ENCODE results near the gene ZMAT5. TPM values are rescaled to one million over a fixed set of nuclear protein-coding genes. Genes with fewer than 3 reads are reported as not detected.

ZMAT5 gene
- total and polyA plus RNA-seq, 9 of the 15 experiments (the other 6 are each of a cell fraction or from before 2014, with no cell fraction given) = 2.0 to 25.2 (median 11.9) TPM

DNA sequence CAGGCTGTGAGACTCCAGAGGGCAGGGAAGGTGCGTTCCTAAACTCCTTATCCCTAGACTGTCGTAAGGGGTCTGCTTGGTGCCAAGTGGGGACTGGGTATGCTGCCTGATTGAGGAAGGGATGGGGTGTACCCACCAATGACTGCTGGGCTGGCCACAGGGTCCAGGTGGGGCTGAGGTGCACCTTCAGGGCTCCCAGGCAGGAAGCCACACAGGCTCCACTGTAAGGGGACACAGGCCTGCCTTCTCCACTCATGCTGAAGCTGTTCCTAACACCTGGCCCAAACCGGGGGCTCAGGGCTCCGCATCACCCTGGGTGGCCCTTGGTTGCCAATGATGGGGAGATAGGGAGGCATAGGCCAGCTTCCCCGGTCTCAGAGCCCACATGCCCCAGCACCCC is 26.6 kb downstream of the ZMAT5 start:
- H3K9me1 ChIP-seq (ENCODE audit: control insufficient read depth, insufficient read depth, low read length) = no peaks in the 10 kb centered on the region
- FAIRE-seq (no peak), DNase-seq (ENCODE audit: extremely low read depth in 1 of 4, low spot score in 3 of 4) (no peak), ATAC-seq (no peak)
- H3K36me3 ChIP-seq (ENCODE audit: control insufficient read depth, insufficient read depth, low read length) = no peaks in the 10 kb centered on the region
- peaks cover 0 to 7% of the 10 kb centered on the region in 2 experiments; a peak in 2 of 5 replicates for H3K4me1 ChIP-seq (replicated peaks in 1 of 2; ENCODE audit: control insufficient read depth in 2 of 2, insufficient read depth in 2 of 2, low read length in 2 of 2)
- H4K20me1 ChIP-seq (replicated peaks; ENCODE audit: control insufficient read depth, insufficient read depth, low read length) = no peaks in the 10 kb centered on the region
- ChIA-PET POLR2A (interaction anchor here (1.0 kb wide), 1 partner anchor 9 kb away, joined by 3 read pairs; no protein-coding TSS in a partner anchor), CTCF (ENCODE audit: low intra/inter-chr PET ratio) (no interaction called here)
- H3K9me3 ChIP-seq (replicated peaks; ENCODE audit: control insufficient read depth, insufficient read depth, low read depth, low read length) = no peaks in the 10 kb centered on the region
- H3K27me3 ChIP-seq (ENCODE audit: control insufficient read depth in 2 of 2, insufficient read depth in 2 of 2, low read length in 2 of 2) = no peaks in the 10 kb centered on the region
- WGBS (ENCODE audit: insufficient coverage, low coverage, missing lambda C conversion rate) = 81% methylated on average over 3 of the region's 5 CpGs
- no peak overlapping the region for H3K4me3 ChIP-seq
- BruUV-seq (replicated peaks) = no TSS peak
- in situ Hi-C loops (cut with MboI) = no loop called here
- no peak overlapping the region for H3K9ac ChIP-seq (ENCODE audit: insufficient read depth in 1 of 2, low read depth in 2 of 2, low read length in 2 of 2)
- no peak overlapping the region for H3K4me2 ChIP-seq (ENCODE audit: insufficient read depth, low read length)
- no peaks in the 10 kb centered on the region for H3K79me2 ChIP-seq (ENCODE audit: control insufficient read depth, insufficient read depth, low read length)
- intact Hi-C loops (cut with micrococcal nuclease) = no loop called here
- no peak for TF ChIP-seq JUN (IDR thresholded peaks at IDR 0.05; ENCODE audit: borderline replicate concordance, low read depth, low read length)
- TF ChIP-seq JUN (CRISPR knock-in tag; IDR thresholded peaks at IDR 0.05; ENCODE audit: borderline replicate concordance) = no peak
- no peak for TF ChIP-seq ARHGAP35 (IDR thresholded peaks at IDR 0.05; ENCODE audit: partially characterized antibody)
- TF ChIP-seq KLF6 (CRISPR knock-in tag; IDR thresholded peaks at IDR 0.05; ENCODE audit: borderline replicate concordance) = no peak
- no peak for TF ChIP-seq CREM (IDR thresholded peaks at IDR 0.05; ENCODE audit: low read depth)
- no peak for TF ChIP-seq ZBTB17 (CRISPR knock-in tag; IDR thresholded peaks at IDR 0.05)
- TF ChIP-seq RNF2 (IDR thresholded peaks at IDR 0.05) = no peak
- TF ChIP-seq MEF2A (IDR thresholded peaks at IDR 0.05; ENCODE audit: control insufficient read depth, low read depth, low read length) = no peak
- TF ChIP-seq EP300 (IDR thresholded peaks at IDR 0.05; ENCODE audit: low read length) = no peak
- no peak for TF ChIP-seq ZNF232 (CRISPR knock-in tag; IDR thresholded peaks at IDR 0.05)
- TF ChIP-seq, protein P1, sequence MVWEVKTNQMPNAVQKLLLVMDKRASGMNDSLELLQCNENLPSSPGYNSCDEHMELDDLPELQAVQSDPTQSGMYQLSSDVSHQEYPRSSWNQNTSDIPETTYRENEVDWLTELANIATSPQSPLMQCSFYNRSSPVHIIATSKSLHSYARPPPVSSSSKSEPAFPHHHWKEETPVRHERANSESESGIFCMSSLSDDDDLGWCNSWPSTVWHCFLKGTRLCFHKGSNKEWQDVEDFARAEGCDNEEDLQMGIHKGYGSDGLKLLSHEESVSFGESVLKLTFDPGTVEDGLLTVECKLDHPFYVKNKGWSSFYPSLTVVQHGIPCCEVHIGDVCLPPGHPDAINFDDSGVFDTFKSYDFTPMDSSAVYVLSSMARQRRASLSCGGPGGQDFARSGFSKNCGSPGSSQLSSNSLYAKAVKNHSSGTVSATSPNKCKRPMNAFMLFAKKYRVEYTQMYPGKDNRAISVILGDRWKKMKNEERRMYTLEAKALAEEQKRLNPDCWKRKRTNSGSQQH (CRISPR knock-in tag; IDR thresholded peaks at IDR 0.05) = no peak
- no peak for TF ChIP-seq NBN (IDR thresholded peaks at IDR 0.05; ENCODE audit: low read depth)
- no peak for TF ChIP-seq MYBL2 (IDR thresholded peaks at IDR 0.05; ENCODE audit: low read depth)
- no peak for TF ChIP-seq MYBL2 (CRISPR knock-in tag; IDR thresholded peaks at IDR 0.05; ENCODE audit: borderline replicate concordance)
- no peak overlapping the region for H3K27ac ChIP-seq (ENCODE audit: extremely low read depth, low read depth, low read length)
- H2AFZ ChIP-seq (ENCODE audit: low read depth, low read length) = no peak overlapping the region
